ENCODE data around the gene HKDC1.

Gene HKDC1

GRCh38 chr10:69216577-69217118 lies 3.5 kb upstream of the HKDC1 start:
- no peak for DNase-seq

- no peak for DNase-seq
Measured at GRCh38 chr10:69217119-69217754, 2.9 kb upstream of the HKDC1 start.

DNA sequence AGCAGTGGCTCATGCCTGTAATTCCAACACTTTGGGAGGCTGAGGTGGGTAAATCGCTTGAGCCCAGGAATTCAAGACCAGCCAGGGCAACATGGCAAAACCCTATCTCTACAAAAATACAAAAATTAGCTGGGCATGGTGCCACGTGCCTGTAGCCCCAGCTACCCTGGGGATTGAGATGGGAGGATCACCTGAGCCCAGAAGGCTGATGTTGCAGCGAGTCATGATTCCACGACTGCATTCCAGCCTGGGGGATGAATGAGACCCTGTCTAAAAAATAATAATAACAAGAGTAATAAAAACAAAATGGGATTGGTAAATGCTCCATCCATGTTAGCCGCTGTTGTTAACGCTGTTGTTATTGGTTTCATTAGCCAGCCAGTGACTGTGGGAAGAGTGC lies 1.3 kb upstream of the HKDC1 start:
- no peak for DNase-seq

- DNase-seq = no peak
Measured at GRCh38 chr10:69220507-69220906, 375 bp downstream of the HKDC1 start.

- peak; percentile 51 for DNase-seq
Measured at GRCh38 chr10:69222157-69223027, 2.3 kb downstream of the HKDC1 start.

- DNase-seq = no peak
Measured at GRCh38 chr10:69223028-69223342, 2.9 kb downstream of the HKDC1 start.

- DNase-seq = no peak
Measured at GRCh38 chr10:69224862-69225657, 4.9 kb downstream of the HKDC1 start.

GRCh38 chr10:69225681-69226080 lies 5.5 kb downstream of the HKDC1 start:
- DNase-seq = no peak

GRCh38 chr10:69226919-69227450 lies 6.9 kb downstream of the HKDC1 start:
- DNase-seq = no peak

DNA sequence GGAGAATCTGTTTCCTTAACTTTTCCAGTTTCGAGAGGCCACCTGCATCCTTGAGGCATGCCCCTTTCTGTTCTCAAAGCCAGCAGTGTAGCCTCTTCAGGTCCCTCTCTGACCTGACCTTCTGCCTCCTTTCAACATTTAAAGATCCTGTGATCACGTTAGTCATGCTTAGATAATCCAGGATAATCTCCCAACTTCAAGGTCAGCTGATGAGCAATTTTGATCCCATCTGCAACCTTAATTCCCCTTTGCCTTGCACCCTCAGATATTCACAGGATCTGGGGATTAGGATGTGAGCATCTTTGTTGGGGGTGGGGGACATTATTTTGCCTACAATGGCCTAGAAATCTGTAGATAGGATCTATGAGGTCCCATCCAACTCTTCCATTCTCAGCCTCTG lies 8.0 kb downstream of the HKDC1 start:
- no peak for DNase-seq

DNA sequence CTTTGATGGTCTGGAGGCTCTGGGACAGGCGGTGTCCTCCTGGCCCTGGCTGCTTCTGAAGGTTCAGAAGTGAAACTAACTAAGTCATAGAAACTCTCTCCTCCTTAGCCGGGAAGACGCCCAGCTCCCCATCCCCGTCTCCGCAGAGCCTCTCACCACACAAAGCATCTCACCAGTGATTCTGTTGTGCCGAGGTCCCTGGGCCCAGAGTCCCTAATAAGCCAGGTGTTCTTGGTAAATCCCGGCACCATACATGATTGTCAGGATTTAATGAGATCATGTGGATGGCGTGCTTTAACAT lies 9.4 kb downstream of the HKDC1 start:
- no peak for DNase-seq

DNA sequence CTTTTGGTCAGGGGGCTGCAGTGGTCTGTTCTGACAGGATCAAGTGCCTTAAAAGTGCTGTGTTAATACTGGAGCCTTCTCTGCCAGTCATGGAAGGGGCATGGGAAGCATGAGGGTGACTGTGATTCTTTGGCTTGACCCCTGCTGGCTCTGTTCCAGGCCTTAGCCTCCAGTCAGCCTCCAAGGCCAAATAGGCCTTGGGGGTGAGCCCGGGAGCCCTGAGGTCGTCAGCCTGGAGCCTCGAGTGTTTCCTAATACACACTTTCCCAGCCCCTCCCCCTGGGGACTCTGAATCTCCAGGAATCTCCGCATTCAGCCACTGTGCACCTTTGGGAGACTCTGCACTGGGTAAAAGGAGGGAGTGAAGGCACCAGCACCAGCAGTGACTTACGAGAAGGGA lies 10.0 kb downstream of the HKDC1 start:
- DNase-seq = no peak

DNA sequence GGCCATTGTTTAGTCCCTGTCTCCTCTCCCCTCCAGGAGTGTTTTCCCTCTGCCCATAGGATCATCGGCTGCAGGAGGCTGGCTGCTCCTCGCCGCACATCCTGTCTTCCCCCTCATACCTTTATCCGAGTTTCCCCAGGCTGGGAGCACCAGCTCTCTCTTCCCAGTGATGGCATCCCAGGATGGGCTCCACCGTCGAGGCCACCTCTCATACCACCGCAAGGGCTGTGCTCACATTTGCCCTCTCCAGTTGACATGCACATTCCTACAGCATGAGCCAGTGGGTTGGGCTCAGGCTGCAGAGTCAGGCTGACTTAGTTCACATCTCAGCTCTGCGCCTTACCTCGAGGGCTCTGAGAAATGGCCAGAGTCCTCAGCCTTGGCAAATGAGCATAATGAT lies 12.1 kb downstream of the HKDC1 start:
- no peak for DNase-seq

GRCh38 chr10:69232736-69233480 lies 12.8 kb downstream of the HKDC1 start:
- no peak for DNase-seq

- no peak for DNase-seq
Measured at GRCh38 chr10:69234447-69234846, 14.3 kb downstream of the HKDC1 start.

DNA sequence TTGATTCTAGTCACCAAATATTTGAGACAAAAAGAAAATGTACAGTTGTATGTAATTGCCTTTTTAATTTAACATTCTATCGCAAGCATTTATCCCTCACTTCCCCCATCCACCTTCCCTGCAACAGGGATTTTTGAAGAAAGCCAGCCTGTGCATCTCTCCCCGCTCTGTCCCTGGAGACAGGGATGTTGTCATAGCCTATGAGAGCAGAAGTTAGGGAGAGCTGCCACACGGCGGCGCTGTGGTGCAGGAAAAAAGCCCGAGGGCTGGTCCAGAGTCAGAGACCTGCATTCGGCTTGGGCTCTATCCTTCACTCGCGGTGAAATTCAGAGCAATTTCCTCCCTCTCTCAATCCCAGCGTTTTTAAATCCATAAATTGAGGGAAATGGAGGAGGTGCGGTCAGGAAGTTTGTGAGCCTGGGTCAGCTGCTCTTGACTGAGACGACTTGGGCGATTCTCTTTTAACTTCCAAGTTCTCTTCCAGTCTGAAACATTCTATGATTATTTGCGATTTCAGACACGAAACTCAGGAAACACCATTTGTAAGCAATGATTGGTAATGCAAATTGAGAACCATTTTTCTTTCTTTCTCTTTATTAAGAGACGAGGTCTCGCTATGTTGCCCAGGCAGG lies 17.5 kb downstream of the HKDC1 start:
- peak; percentile 89 for DNase-seq

DNA sequence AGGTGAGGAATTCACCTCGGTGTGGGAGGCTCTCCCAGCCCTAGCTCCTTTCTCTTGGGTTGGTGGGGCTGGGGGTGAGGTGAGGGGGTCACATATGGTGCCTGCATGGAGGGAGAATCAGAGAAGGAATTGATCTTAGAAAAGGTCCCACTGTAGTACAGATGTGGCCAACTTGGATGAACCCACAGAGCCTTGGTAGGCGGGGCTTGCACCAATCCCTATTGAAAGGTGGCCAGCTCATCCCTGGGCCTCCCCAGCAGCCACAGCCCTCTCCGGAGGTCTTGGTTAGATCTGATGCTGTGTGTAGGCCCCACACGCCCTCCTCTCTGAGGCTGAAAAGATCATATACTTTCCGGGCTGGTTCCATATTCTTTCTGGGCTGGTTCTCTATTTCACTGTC lies 19.0 kb downstream of the HKDC1 start:
- no peak for DNase-seq

DNA sequence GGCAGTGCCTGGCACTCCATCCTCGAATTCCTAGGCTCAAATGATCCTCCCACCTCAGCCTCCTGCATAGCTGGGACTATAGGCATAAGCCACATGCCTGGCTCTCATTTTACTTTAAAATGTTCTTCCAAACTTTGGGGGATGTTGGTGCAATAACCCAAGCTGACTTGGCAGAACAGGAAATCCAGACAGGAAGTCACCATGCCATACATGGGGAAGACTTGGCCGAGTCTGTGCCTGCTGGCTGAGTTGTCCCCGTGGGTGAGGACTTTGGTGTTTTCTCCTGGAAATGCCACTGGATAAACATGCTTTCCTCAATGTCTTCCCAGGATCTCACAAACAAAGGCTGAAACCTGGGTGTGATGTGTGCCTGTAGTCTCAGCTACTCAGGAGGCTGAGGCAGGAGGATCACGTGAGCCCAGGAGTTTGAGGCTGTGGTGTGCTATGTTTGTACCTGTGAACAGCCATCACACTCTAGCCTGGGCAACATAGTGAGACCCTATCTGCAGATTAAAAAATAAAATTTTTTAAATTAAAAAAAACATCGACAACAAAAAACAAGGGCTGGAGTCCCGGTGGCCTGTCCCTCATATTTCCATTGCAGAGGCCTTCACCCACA lies 19.8 kb downstream of the HKDC1 start:
- no peak for DNase-seq

DNA sequence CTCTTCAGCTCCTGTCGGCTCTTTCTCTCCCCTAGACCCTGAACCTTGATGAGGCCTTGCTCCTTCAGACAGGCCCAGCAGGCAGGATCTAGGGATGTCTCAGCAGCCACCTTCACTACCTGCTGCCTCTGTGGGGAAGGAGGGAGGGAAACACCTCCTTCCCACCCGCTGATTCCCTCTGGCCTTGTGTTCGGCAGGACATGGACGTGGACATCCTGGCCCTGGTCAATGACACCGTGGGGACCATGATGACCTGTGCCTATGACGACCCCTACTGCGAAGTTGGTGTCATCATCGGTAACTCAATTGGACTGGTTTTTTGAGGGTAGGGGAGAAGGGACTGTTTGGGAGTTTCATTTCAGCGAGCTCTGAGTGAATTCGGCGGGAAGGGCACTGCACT lies 20.3 kb downstream of the HKDC1 start:
- no peak for DNase-seq

- no peak for DNase-seq
Measured at GRCh38 chr10:69241575-69241974, 21.4 kb downstream of the HKDC1 start.

DNA sequence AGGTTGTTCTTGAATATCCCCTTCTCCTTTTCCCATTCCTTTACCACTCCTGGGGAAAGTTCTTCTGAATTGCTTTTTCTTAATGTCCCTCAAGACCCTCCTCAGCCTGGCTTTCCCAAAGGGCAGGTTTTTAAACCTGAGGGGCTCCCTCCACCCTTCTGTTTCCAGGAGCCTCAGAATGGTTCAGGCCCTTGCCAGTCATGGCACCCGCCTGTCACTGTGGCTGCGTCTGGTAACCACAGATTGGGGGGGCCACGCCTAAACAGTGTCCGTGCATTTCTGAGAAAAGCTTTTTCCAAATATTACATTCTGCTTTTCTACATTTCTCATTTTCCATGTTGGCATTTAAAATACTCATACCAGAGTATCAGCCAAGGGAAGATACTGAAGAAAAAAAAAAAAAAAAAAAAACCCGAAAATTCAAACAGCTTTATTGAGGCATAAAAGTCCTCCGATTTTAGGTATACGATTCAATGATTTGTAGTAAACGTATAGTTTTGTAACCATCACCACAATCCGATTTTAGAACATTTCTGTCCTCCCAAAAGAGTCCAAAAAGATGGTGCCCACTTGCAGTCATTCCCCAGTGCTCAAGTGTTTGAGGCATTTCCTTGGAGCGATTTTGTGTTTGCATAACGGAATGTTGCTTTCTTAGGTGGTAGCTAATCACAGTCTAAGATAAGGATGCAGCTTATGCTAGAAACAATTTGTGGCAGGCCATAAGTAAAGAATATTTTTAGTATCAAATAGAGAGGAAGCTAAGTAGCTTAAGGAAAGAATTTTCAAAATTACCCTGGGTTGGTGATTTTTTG lies 22.1 kb downstream of the HKDC1 start:
- DNase-seq = no peak
